GM18861 (cell line): ENCODE data around the gene GLOD4.
"Not testable (repeated sequence)": the region's sequence is repeated elsewhere in the genome, so short reads cannot be mapped to it uniquely, and the experiment has no call there.

Experiments used
- ATAC-seq: cut with Tn5 transposase; IDR thresholded peaks from one replicate; pipeline ENCODE4 v1.9.1; 2021; ENCODE audit not compliant: unreplicated experiment

Gene GLOD4

DNA sequence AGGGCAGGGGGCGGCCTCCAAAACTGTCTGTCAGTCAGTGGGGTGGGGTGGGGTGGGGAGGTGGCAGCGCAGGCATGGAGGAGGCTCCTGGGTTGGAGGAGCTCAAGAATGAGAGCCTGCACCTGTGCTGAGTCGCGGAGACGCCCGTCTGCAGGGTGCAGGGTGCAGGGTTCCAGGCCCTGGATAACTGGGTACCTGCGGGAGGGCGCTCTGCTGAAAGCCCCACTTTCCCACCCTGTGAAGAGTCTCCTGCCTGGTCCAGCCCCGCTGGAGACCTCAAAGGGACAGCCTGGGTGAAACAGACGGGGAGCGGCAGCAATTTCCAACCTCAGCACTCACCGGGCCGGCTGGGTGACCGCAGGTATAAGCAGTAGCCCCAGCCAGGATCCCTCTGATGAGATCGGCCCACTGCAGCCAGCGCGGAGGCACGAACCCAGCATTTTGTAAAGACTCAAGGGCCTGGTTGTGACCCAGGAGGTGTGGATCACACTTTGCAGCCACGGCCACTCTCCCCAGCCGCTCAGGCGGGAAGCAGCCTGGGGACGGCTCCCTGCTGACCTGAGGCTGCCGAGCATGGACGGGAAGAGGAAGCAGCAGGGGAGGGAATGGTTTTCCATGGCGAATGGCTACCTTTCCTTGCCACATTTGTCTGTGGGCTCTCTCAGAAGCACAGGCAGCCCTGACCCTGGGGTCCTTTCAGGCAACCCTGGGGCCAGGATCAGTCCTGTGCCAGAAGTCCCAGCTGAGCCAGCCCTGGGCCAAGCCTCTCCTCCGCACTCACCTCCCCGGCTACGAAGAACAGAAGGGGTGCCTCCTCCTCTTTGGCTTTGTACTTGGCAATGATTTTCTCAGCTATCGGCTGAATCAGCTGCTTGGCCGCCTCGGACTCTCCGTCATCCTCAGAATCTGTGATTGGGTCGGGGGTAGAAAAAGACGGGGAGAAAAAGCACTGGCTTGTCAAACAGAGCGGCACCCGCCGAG, 21.1 kb upstream of the GLOD4 start:
- no peak for ATAC-seq

DNA sequence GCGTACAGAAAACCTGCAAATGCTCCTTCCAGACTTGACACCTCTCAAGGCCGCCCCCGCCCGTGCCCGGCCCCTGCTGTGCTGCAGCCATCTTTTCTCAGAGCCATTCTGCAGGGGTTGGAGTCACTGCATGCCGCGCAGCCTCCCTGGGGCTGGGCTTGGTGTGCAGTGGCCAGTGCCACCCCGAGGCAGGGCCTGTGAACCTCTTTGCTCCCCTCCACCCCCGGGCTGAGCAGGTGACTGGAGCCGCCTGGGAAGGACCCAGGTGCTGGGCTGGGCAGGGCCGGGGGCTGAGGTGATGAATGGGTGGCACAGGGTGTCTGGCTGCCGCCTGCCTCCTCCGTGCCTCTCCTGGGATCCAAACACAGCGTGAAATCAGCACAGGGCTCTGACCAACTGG, 20.4 kb upstream of the GLOD4 start:
- ATAC-seq: no peak

DNA sequence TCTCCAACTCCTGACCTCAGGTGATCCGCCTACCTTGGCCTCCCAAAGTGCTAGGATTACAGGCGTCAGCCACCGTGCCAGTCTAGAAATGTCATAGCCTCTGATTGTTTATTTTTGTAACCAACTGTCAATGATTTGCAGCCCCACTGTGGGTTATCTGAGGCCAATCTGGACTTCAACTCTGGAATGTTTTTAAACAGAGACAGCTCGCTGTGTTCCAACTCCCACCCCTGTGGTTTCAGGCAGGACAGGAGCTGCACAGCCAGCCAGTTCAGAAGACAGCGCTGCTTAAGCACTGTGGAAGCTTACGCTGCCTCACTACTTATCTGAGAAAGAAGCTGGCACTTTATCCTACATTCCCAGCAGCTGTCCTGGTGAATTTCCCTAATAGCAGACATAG, 19.6 kb upstream of the GLOD4 start:
- ATAC-seq: no peak

DNA sequence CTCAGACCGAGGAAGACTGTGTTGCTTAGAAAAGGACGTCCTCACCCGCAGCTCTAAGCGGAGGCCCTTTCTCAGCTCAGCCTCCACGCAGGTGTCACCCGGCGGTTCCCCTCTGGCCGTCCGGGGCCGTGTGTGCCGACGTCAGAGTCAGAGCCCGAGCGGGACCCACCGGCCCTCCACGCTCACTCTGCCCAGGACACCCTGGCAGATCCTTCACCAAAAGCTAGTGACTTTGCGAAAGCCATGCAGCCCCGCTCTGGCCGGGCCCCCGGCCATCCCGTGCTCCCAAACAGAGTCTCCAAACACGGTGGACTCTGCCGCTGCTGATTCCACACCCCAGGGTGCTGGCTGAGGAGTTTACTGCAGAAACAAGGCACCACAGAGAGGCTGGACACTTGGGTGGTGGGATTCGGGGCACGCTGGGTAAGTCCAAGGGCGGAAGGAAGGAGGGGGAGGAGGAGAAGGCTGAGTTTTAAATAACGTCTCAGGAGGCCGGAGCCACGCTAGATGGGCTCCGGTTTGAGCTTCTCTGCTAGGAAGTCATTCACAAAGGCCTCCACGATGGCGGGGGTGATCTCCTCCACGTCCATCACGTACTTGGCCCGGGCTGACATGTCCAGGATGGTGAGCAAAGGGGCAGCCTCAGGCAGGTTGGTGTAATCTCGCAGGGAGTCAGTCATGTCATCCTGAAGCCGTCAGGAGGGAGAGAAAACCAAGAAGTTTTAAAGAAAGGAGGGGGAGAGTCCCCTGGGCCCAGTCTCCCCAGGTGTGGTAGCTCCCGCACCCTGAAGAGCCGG, 18.6 kb upstream of the GLOD4 start:
- no peak for ATAC-seq

DNA sequence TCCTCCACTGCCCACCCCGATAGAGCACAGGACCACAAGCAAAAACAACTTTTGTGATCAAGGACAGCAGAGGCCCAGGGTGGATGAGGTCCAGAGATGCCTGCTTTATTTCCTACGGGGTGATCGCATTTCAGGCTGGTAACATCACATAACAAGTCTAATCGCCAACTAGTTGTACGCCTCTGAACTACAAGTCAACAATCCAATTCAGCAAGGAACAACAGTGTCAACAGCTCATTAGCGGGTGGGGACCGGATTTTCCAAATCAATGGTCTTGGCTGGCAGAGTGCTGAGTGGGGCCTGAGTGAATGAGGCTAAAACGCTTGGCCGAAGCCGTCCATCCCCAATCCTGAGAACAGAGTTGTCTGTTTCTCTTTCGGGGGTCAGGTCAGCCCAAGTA, 17.2 kb upstream of the GLOD4 start:
- no peak for ATAC-seq

DNA sequence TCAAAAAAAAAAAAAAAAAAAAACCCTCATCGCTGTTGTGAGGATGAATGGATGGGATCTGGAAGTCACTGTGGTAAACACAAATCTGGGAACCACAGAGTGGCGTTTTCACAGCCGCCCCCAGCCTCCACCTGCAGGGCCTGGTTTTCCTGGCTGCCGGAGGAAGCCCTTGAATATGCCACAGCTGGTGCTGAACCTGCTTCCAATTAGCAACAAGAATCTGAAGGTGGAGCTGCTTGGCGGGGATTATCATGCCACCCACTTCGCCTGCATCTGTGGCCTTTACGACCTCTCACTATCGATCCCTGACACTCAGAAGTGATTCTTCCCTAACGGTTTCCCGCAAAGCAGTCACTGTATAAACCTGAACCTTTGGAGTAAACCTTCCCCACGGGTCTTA, 16.2 kb upstream of the GLOD4 start:
- ATAC-seq: no peak

DNA sequence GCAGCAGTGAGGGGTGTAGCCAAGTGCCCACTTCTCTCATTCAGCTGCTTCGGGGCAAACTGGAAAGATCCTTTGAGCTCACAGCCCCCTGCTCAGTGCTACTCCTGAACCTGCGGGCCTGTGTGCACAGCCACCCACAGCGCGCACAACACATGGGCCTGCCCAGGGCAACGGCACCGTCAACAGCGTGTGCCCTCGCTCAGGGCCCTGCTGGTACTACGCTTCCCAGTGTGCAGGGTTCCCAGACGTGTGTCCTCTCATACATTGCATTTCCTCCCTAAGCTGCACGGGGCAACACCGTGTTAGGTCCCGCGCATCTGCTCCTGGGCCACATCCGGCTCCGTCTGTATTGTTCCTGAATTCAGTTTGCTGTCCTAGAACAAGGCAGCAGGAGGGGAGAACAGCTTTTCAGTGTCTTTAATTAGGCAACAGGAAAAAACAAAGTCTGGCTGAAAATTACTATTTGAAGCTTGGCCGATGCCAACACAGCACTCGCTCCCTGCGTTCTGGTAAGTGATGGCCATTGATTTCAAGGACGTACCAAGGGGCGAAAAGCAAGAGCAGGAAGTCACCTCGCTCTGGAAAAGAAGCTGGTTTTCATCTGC, 15.3 kb upstream of the GLOD4 start:
- no peak for ATAC-seq

DNA sequence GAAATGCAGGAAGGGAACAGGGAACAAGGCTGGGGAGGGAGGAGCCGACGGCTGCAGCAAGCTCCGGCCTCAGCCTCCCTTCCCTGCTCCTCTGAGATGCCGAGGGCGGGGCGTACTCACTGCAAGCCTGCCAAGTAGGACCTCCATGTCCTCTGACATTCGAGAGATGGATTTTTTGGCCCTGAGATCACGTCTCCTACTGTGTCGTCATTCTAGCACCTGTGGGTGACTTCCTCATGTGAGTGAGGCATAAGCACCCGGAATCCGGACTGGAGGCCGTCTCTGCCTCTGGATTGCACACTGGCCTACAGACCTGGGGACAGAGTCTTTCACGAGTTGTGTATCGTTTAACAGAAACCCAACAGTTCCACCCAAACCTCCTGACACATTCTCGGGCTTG, 14.5 kb upstream of the GLOD4 start:
- ATAC-seq: no peak

DNA sequence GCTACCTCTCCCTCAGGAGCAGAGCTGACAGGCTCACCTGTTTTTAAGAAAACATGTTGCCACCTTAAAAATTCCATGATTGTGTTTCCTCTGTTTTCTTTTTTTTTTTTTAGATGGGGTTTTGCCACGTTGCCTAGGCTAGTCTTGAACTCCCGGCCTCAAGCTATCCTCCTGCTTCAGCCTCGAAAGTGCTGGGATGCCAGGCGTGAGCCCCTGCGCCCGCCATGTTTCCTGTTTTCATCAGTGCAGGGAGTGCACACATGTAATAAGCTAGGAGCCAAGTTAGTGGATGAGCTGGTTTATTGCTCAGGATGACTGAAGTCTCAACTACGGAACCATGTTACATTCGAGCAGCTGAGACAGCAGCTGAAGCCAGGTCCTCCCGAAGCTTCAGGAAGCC, 13.6 kb upstream of the GLOD4 start:
- ATAC-seq: no peak

DNA sequence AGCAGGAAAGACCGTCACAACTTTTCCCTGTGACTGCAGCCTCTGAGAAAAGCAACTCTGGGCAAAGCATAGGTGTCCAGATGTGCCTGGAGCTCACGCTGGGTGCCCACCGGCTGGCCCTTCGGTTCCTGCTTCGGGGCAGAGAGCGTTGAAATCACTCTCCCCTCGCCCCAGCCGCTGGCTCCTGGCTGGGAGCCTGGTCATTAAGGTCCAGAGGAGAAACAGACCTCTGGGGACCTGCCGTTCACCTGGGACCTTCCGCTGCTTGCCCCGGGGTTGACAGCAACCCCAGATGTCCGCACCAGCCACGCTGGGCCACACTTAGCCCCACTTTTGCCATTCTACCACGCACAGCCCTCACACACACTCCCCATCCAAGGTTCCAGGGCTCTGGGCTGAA, 13.2 kb upstream of the GLOD4 start:
- ATAC-seq: no peak

DNA sequence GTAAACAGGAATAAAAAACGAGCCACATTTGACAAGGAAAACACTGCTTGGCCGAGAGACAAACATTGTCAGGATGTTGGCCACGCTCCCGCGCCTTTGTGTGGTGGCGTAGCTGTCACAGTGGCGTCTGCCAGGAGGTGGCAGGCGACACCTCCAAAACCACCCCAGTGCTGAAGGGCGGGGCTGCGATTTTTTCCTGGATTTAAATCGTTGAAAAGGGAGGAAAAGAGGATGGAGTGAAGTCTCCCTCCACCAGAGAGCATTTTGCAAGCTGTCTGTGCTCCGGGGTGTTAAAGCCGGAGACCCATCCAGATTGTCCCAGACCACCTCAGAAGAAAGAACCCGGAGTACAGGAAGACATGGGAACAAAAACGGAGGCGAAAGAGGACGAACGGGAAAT, 12.8 kb upstream of the GLOD4 start:
- ATAC-seq: no peak

DNA sequence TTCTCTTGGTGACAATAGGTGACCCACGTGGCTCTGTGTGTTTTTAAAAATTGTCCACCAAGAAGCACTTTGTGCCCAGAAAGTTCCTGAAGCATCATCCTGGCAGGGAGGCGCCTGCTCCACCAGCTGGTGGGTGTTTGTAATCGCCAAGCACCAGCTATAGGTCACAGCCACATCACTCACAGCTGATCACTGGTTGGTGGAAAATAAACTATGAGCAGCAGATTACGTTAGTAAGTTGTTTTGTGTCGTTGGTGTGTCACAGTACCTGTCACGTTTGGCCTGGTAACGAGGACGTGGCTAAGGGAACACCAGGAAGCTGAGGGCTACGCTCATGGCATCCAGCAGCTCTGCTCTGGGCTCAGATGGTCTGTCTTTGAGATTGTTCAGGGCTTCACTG, 10.2 kb upstream of the GLOD4 start:
- no peak for ATAC-seq

DNA sequence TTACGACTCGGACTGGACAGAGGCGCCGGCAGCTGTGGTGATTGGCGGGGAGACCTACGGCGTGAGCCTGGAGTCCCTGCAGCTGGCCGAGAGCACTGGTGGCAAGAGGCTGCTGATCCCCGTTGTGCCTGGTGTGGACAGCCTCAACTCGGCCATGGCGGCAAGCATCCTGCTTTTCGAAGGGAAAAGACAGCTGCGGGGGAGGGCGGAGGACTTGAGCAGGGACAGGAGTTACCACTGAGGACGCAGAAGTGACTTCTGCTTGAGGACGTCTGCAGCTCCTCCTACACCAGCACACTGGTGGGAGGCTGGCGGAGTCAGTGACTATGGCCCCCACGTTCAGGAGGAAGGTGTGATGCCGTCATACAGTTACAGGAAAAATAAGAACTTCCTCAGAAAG, 9.7 kb upstream of the GLOD4 start:
- no peak for ATAC-seq

DNA sequence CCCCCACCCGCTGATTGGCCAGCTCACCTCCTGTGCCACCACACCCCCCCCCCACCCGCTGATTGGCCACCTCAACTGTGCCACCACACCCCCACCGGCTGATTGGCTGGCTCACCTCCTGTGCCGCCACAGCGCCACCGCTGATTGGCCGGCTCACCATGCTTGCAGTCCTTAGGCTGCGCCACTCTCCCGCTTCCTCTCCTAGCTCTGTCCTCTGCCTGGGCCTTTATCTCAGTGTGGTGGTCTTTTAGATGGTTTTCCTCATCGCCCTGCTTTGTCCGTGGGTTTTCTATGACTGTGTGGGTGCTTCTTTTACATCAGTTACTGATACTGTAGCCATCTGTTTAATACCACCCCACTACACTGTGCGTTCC, 8.8 kb upstream of the GLOD4 start:
- not testable (repeated sequence) for ATAC-seq

DNA sequence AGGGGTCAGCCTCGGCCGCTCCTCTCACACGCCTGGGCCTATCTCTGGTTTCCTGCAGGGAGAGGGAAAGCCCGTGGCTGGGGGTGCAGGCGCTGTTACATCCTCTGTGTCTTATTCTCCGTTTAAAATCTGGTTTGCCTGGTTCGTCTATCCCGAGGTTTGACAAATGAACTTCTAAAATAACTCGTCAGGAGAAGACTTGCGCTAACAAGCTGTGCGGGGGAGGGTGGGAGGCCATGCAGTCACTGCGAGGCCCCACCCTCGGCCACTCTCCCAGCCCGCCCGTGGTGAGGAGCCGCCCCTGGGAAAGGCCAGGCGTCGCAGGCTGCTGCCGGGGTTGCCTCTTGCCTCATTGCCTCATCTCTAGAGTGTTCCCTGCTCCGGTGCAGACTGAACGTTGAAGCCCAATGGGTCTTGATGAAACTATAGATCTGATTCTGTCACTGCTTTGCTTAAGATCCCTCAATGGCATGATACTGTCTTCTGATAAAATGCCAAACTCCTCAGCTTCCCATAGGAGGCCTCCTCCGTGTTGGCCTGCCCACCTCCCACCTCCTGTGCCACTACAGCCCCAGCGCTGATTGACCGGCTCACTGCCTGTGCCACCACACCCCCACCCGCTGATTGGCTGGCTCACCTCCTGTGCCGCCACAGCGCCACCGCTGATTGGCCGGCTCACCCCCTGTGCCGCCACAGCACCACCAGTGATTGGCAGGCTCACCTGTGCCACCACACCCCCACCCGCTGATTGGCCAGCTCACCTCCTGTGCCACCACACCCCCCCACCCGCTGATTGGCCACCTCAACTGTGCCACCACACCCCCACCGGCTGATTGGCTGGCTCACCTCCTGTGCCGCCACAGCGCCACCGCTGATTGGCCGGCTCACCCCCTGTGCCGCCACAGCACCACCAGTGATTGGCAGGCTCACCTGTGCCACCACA, 8.1 kb upstream of the GLOD4 start:
- not testable (repeated sequence) for ATAC-seq

DNA sequence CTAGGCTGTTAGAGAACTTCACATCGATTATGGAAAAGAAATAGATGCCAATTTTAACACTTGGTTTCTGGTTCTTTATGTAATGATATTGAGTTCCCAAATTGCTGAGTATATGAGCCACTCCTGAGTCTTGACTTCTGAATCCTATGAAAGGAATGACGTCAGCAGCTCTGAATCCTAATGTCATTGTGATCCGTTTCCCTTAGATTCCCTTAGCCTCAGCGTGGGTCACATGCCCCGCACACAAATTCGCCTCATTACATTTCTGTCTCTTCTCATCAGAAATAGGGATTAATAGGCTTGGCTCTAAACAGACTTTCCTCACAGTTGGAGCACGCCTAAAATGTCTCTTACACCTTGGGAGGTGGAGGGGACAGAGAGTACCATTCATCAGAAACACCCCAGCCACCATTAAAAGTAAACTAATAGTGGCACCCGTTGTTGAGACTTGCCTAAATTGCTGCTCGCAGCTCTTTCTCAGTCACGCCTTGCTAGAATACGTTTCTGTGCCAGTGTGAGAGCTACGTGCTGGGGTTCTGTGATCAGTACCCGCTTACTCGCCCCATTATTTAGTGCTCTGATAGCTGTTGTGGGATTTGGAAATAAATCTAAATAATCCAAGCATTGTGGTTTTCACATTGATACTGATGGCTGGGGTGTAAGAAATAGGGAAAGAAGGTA, 7.2 kb upstream of the GLOD4 start:
- ATAC-seq: no peak

DNA sequence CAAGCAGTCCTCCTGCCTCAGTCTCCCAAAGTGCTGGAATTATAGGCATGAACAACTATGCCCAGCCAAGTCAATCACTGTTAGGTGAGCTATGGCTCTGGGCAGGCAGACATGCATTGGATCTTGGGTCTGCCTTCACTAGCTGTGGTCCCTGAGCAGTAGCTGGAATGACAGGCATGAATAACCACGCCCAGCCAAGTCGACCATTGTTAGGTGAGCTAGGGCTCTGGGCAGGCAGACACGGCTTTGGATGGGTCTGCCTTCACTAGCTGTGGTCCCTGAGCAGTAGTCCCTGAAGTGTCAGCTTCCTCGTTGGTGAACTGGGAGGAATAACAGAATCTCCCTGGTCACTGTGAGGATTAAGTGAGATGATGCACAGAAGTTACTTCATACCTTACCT, 6.5 kb upstream of the GLOD4 start:
- no peak for ATAC-seq

DNA sequence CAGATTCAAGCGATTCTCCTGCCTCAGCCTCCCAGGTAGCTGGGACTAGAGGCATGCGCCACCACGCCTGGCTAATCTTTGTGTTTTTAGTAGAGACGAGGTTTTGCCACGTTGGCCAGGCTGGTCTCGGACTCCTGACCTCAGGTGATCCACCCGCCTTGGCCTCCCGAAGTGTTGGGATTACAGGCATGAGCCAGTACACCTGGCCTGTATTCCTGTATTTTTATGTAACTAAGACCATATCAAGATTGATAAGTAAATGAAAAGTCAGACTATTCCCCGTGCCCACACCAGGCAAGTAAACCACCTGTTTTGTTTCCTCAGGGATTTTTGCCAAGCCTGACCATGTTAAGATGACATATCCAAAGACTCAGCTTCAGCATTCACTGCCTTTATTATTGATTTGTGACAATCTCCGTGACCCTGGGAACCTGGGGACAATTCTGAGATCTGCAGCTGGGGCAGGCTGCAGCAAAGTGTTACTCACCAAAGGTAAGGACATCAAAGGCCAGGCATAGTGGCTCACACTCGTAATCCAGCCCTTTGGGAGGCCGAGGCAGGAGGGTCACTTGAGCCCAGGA, 5.7 kb upstream of the GLOD4 start:
- no peak for ATAC-seq

DNA sequence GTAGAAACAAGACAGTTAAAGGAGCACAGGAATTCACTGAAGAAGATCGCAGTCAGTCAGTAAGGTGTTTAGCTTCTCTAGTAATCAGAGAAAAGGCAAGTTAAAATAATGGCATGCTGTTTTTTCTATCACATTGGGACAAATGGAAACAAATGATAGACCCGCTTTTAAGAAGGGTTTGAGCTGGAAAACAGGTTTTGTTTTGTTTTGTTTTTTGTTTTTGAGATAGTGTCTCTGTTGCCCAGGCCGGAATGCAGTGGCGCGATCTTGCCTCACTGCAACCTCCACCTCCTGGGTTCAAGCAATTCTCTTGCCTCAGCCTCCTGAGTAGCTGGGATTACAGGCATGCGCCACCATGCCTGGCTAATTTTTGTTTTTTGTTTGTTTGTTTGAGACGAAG, 3.8 kb upstream of the GLOD4 start:
- not testable (repeated sequence) for ATAC-seq

DNA sequence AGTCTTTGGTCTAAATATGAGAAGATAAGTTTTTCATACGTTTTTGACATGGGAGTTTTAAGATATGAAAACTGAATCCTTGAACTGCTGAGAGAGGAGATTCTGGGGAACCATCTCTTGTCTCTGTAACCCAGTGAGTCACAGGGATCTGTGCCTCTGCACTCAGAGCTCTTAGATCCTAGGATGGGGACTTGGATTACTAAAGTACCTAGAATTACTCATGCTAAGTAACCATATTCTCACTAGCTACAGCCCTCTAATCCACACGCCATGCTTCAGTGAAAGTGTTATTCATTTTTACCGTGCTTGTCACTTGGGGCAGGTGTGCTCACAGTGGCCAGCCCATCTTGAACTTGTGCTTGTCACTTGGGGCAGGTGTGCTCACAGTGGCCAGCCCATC, 2.1 kb upstream of the GLOD4 start:
- no peak for ATAC-seq
